ENCODE results near the gene PROKR2. TPM values are rescaled to one million over a fixed set of nuclear protein-coding genes. Genes with fewer than 3 reads are reported as not detected.

Gene PROKR2
- total RNA-seq, 4 donors from 2014 or later = 0.83 TPM; not detected in 3

DNA sequence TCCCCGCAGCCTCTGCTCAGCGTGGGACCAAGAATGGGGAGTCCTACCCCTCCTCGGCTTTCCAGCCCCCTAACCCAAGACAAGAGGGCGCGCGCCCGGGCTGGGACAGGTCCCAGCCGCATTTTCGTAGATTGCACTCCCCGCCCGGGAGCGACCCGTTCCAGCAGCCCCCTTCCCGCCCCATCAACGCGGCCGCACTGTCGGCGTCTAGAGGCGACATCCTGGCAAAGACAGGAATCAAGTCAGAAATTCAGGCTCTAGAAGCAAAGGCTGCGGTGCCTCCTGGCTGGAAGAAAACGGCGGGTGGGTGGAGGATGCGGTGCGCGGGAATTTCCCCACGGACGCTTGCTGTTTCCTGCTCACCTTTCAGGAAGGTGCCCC, 957 bp downstream of the PROKR2 start:
- Histone ChIP-seq H3K4me1 (no peaks in the 10 kb centered on the region), H3K36me3 (no peaks in the 10 kb centered on the region), H3K27ac (no peak overlapping the region), H3K27me3 (peaks cover 0 to 8% of the 10 kb centered on the region in 2 donors), H3K9me3 (no peaks in the 10 kb centered on the region), H3K4me3 (no peak overlapping the region)
- intact Hi-C loops (cut with DNase I; ENCODE audit: low total_unique reads) = no loop called here
- DNase-seq = no peak
- TF ChIP-seq POLR2A (IDR thresholded peaks at IDR 0.05) = no peak
- TF ChIP-seq, protein P1, sequence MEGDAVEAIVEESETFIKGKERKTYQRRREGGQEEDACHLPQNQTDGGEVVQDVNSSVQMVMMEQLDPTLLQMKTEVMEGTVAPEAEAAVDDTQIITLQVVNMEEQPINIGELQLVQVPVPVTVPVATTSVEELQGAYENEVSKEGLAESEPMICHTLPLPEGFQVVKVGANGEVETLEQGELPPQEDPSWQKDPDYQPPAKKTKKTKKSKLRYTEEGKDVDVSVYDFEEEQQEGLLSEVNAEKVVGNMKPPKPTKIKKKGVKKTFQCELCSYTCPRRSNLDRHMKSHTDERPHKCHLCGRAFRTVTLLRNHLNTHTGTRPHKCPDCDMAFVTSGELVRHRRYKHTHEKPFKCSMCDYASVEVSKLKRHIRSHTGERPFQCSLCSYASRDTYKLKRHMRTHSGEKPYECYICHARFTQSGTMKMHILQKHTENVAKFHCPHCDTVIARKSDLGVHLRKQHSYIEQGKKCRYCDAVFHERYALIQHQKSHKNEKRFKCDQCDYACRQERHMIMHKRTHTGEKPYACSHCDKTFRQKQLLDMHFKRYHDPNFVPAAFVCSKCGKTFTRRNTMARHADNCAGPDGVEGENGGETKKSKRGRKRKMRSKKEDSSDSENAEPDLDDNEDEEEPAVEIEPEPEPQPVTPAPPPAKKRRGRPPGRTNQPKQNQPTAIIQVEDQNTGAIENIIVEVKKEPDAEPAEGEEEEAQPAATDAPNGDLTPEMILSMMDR (IDR thresholded peaks at IDR 0.05) = no peak

DNA sequence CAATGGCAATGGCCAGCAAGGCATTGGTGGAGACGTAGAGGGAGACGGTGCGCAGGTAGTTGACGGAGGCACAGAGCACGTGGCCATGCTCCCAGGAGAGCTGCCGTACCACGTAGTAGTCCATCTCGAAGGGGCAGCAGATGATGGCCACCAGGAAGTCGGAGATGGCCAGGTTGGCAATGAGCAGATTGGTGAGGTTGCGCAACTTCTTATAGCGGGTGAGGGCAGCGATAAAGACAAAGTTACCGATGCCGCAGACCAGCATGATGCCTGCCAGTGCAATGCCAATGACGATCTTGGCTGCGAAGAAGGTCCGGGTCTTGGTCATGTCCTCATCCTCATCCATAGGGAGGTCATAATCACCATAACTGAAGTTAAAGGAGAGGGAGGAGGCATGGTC, 2.8 kb downstream of the PROKR2 start:
- Histone ChIP-seq H3K4me3 (no peak overlapping the region), H3K27ac (no peak overlapping the region), H3K4me1 (no peaks in the 10 kb centered on the region), H3K9me3 (no peaks in the 10 kb centered on the region), H3K36me3 (no peaks in the 10 kb centered on the region), H3K27me3 (peaks cover 0 to 8% of the 10 kb centered on the region in 2 donors)
- intact Hi-C loops (cut with DNase I; ENCODE audit: low total_unique reads) = no loop called here
- no peak for DNase-seq
- TF ChIP-seq, protein P1 (IDR thresholded peaks at IDR 0.05) = no peak
- TF ChIP-seq POLR2A (IDR thresholded peaks at IDR 0.05) = no peak

DNA sequence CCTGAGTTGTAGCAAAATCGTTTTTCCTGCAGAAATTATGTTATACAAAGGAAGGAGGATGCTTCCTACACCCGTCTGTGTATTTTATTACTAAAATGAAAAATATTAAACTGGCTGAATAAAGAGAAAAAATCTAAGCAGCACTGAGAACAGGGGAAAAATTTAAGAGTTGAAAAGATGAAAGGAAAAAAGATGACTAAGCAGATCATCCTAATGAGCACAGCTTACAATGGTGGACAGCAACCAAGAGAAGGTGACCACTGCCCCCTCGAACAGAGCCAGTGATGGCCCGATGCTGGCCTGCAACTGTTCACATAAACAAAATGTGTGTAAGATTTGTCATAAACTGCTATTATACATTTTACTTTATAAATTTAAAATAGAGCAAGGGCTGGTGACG, 4.2 kb downstream of the PROKR2 start:
- no peak for DNase-seq
- TF ChIP-seq, protein P1 (IDR thresholded peaks at IDR 0.05) = no peak
- no peak for TF ChIP-seq POLR2A (IDR thresholded peaks at IDR 0.05)
- Histone ChIP-seq H3K4me1 (no peaks in the 10 kb centered on the region), H3K27me3 (peaks cover 0 to 8% of the 10 kb centered on the region in 2 donors), H3K36me3 (no peaks in the 10 kb centered on the region), H3K27ac (no peak overlapping the region), H3K4me3 (no peak overlapping the region), H3K9me3 (no peaks in the 10 kb centered on the region)
- intact Hi-C loops (cut with DNase I; ENCODE audit: low total_unique reads) = no loop called here

DNA sequence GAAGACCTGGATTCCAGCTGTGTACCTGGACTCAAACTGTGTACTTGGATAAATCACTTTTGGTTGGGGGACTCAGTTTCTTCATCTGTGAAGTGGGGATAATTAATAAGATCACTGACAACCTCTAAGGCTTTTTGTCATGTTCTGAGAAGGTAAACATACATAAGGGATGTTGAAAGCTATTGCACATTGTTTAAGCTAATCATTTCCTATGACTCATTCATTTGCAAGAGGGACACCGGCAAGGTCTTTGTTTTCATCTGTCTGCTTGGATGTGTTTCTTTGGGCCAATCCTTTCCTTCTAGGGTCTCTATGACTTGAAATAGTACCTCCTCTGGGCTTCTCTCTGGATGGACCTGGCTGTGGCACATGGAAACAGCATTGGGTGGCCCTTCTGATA, 6.8 kb downstream of the PROKR2 start:
- H3K9me3 ChIP-seq = no peaks in the 10 kb centered on the region
- H3K27me3 ChIP-seq = peaks cover 0 to 2% of the 10 kb centered on the region in 2 donors
- no peak for DNase-seq
- H3K36me3 ChIP-seq = no peaks in the 10 kb centered on the region
- H3K4me1 ChIP-seq = no peaks in the 10 kb centered on the region
- H3K27ac ChIP-seq = no peak overlapping the region
- TF ChIP-seq POLR2A (IDR thresholded peaks at IDR 0.05) = no peak
- TF ChIP-seq, protein P1 (IDR thresholded peaks at IDR 0.05) = no peak
- intact Hi-C loops (cut with DNase I; ENCODE audit: low total_unique reads) = no loop called here
- no peak overlapping the region for H3K4me3 ChIP-seq

DNA sequence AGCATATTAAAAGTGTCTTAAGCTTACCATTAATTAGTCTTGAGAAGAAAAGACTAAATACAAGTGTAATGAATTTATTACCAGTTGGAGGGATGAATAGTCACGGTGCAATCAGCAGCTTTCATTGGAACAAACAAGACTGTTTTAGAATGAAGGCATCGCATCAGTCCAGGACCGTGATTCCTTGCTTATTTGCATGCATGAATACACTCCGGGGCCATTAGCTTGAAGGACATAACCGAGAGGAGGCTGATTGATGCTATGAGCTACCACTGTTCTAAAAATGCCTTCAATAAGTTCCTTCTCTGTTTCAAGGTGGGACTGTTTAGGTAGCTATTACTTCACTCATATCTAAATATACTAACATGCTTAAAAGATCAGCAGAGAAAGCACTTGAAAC, 17.9 kb downstream of the PROKR2 start:
- TF ChIP-seq POLR2A (IDR thresholded peaks at IDR 0.05) = no peak
- TF ChIP-seq, protein P1 (IDR thresholded peaks at IDR 0.05) = no peak
- no peaks in the 10 kb centered on the region for H3K4me1 ChIP-seq
- no peak overlapping the region for H3K27ac ChIP-seq
- no peak overlapping the region for H3K4me3 ChIP-seq
- H3K27me3 ChIP-seq = no peaks in the 10 kb centered on the region
- intact Hi-C loops (cut with DNase I; ENCODE audit: low total_unique reads) = no loop called here
- H3K36me3 ChIP-seq = no peaks in the 10 kb centered on the region
- no peak for DNase-seq
- H3K9me3 ChIP-seq = no peaks in the 10 kb centered on the region
